ENCODE results near the gene INHBB.
"Not testable (repeated sequence)": the region's sequence is repeated elsewhere in the genome, so short reads cannot be mapped to it uniquely, and the experiment has no call there.

INHBB gene

GRCh38 chr2:120346026-120346666 is at the start of gene INHBB:
Gene INHBB (plus strand): TSS chr2:120346136. CDS start chr2:120346189, 53 bp downstream.
- no peak for DNase-seq (ENCODE audit: low read depth in 2 of 2)

GRCh38 chr2:120298173-120298835 is 47.6 kb upstream of the INHBB start:
- no peak for DNase-seq (ENCODE audit: low read depth in 2 of 2)

GRCh38 chr2:120299004-120299403 is 46.9 kb upstream of the INHBB start:
- DNase-seq (ENCODE audit: low read depth in 2 of 2): no peak

DNA sequence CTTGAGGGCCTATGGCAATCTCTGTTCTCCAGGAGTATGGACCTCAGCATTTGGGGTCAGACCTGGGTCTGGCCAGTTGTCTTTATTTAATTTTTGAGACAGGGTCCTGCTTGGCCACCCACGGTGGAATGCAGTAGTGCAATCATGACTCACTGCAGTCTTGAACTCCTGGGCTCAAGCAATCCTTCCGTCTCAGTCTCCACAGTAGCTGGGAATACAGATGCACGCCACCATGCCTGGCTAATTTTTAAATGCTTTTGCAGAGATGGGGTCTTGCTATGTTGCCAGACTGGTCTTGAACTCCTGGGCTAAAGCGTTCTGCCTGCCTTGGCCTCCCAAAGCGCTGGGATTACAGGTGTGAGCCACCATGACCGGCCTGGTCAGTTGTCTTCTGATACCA is 46.4 kb upstream of the INHBB start:
- DNase-seq (ENCODE audit: low read depth in 2 of 2): no peak

- no peak for DNase-seq (ENCODE audit: low read depth in 2 of 2)
Observed at GRCh38 chr2:120300385-120300784, 45.6 kb upstream of the INHBB start.

DNA sequence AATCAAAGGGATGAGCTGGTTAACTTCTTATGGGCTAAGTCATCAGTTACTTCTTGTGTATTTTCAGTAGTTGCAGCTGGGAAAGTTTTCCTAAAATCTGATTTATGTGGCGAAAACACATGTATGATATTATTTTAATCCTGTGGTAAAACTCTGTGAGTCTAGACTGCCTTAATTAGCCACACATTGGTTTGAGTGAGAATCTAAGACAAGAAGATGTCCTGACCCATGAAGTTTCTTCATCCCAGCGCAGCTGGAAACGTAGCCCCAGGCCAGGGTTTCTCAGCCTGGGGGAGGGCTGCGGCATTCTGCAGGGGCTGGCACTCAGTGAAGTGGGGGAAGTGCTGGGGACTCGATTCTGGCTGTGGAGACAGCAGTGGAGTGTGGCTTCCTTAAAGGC is 44.7 kb upstream of the INHBB start:
- DNase-seq (ENCODE audit: low read depth in 2 of 2): peak; percentile 35

- DNase-seq (ENCODE audit: low read depth in 2 of 2): no peak
Observed at GRCh38 chr2:120302301-120302700, 43.6 kb upstream of the INHBB start.

DNA sequence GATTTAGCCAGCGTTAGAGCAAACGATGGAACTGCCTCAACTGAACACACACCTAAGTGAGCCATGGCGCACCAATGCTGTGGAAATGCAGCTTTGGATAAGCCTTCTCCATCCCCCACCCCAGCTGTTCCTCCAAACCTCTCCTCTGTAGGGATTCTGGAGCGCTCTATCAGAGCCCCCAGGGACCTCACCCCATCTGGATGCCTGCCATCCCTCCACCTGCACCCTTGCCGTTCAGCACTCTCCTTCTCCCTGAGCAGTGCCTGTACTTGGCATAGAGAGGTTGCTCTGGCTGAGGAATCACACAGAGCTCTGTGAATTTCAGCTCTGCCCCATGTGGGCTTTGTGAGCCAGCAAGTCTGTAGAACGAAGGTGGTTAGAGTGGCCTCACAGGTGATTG is 42.8 kb upstream of the INHBB start:
- DNase-seq (ENCODE audit: low read depth in 2 of 2): no peak

- no peak for DNase-seq (ENCODE audit: low read depth in 2 of 2)
Observed at GRCh38 chr2:120305296-120305695, 40.6 kb upstream of the INHBB start.

DNA sequence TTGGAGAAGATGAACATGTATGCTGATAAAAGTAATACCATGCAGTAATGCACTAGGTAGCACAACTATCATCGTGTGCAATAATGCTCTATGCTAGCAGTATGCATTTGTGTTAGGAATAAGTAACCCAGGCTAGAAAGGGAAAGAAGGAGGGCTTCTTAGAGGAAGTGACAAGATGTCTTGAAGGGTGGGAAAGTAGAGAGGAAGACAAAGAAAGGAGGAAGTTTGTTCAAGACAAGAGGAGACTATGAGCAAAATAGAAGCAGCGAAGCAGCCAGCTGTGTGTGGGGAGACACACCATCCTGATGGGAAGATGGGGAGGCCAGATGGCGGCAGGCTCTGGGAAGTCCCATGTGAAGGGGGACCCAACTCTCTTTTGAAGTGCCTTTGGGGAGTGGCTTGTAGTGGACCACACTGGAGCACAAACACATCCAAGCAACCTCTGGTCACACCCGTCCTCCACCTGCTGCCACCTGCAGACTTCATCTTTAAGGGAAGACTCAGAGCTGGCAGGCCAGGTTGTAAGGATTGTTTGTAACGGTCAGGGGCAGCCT is 39.9 kb upstream of the INHBB start:
- DNase-seq (ENCODE audit: low read depth in 2 of 2): no peak

- no peak for DNase-seq (ENCODE audit: low read depth in 2 of 2)
Observed at GRCh38 chr2:120307482-120307881, 38.5 kb upstream of the INHBB start.

- DNase-seq (ENCODE audit: low read depth in 2 of 2): no peak
Observed at GRCh38 chr2:120308038-120308910, 37.7 kb upstream of the INHBB start.

- no peak for DNase-seq (ENCODE audit: low read depth in 2 of 2)
Observed at GRCh38 chr2:120310136-120310535, 35.8 kb upstream of the INHBB start.

GRCh38 chr2:120310841-120311240 is 35.1 kb upstream of the INHBB start:
- not testable (repeated sequence) for DNase-seq (ENCODE audit: low read depth in 2 of 2)

DNA sequence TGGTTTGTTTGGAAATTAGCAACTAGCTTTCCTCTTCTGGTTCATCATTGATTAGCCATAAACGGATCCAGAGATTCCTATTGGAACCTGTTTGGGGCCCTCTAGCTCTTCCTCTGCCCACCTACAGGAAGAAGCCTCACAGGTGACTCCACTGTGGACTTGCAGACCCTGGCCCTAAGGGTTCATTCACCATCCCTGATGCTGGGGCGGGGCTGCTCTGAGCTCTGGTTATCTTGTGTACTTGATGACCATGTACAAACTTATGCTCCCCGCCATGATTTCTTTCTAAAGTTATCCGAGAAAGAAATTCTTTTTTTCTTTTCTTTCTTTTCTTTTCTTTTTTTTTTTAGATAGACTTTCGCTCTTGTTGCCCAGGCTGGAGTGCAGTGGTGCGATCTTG is 33.9 kb upstream of the INHBB start:
- no peak for DNase-seq (ENCODE audit: low read depth in 2 of 2)

DNA sequence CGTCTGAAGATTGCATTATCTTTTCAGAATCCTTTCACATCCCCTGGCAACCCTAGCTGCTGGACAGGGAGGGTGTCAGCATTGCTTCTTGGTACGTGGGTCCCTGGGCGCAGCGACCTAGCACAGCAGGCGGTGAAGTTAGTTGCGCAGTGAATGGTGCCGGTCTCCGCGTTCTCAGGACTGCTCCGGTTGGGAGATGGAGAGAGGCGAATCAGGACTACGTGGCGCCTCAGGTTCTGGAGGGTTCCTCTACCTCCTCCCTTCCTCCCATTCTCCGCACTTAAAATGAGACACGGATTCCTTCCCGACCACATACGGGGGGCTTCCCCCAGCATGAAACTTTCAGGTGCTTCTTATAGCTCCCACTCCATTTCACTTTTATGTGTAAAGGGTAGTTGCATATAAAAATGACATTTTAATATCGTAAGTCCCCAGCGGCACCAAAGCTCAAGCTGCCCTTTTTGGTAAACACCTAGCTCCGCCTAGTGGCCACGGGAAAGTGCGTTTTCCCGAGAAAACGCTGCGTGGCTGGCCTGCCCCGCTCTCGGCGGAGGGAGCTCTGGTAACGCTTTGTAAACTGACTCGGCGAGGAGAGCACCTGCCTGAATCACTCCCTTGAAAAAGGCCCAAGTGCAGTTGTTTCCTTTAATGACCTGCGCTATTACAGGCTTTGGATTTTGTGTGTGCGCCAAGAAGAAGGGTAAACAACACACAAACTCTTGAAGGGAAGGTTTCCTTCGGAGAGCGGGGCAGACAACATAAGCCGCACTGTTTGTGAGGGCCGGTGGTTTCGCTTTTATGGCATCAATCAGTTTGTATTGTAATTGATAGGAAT is 32.9 kb upstream of the INHBB start:
- peak; percentile 34 to 42 for DNase-seq (ENCODE audit: low read depth in 2 of 2)

DNA sequence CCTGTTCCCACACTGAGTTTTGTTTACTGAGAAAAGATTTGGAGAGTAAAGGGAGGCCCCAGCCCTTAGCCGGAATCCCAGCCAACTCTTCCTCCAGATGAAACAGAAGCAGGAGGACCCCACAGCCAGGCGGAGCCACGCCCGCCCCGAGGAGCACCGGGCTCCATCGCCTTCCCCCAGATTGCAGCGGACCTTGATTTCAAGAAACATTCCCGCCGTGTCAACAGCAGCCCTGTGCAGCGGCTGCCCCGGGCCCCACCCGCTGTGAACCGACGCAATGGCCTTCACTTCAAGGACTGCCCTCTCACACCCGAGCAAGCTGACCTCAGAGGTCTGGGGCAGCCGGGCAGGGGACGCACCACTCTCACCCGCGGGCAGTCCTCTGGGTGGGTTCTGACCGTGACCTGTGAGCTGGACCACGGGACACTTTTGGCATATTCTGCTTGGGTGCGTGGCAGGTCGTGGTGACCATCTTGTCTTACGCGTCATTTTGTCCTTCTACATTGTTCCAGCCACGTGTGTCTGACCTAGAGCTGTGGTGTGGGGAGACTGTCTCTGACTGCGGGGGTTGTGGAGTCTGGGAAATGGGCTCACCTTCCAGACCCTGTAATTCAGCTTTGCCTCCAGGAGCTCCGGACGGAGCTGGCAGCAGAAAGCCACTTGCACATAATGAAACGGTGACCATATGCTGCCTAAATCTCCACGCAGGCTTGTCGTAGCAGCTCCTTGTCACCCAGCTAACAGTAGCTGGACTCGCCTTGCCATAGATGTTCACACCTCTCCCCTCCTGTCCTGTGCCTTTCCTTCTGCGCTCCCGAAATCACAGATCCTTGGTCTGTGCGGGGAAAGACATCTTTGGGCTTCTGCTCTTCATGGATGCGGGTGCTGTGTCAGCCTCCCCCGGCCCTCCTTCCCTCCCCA is 32.0 kb upstream of the INHBB start:
- no peak for DNase-seq (ENCODE audit: low read depth in 2 of 2)

GRCh38 chr2:120314690-120315366 is 31.1 kb upstream of the INHBB start:
- DNase-seq (ENCODE audit: low read depth in 2 of 2): no peak

- DNase-seq (ENCODE audit: low read depth in 2 of 2): no peak
Observed at GRCh38 chr2:120315367-120316033, 30.4 kb upstream of the INHBB start.
